Hepatocyte (in vitro differentiated cells): Measurements from ENCODE around the gene NKD1.

ENCODE experiments used
- CTCF ChIP-seq: fragments of 200-600 bp; sonication (generic); IDR thresholded peaks from 2 replicates; pipeline ENCODE4 v1.5.1; 2016; ENCODE audit warnings: antibody characterized with exemption, mild to moderate bottlenecking; ENCODE audit not compliant: poor library complexity
- EZH2 ChIP-seq: fragments of 200-600 bp; sonication (generic); IDR thresholded peaks from 2 replicates; pipeline ENCODE4 v1.6.1; 2016; ENCODE audit warnings: antibody characterized with exemption, mild to moderate bottlenecking, borderline replicate concordance
- EZH2phosphoT487 ChIP-seq: fragments of 200-600 bp; sonication (generic); IDR thresholded peaks from one replicate; pipeline ENCODE4 v1.6.1; 2018; ENCODE audit warnings: antibody characterized with exemption, mild to moderate bottlenecking, low read depth, moderate library complexity; ENCODE audit not compliant: unreplicated experiment, severe bottlenecking

GRCh38 chr16:50635505-50636392 lies 87.6 kb downstream of the NKD1 start:
- no peak for TF ChIP-seq CTCF
- no peak for TF ChIP-seq EZH2
- no peak for TF ChIP-seq EZH2phosphoT487
